ENCODE results near the gene RESP18.

The RESP18 gene

DNA sequence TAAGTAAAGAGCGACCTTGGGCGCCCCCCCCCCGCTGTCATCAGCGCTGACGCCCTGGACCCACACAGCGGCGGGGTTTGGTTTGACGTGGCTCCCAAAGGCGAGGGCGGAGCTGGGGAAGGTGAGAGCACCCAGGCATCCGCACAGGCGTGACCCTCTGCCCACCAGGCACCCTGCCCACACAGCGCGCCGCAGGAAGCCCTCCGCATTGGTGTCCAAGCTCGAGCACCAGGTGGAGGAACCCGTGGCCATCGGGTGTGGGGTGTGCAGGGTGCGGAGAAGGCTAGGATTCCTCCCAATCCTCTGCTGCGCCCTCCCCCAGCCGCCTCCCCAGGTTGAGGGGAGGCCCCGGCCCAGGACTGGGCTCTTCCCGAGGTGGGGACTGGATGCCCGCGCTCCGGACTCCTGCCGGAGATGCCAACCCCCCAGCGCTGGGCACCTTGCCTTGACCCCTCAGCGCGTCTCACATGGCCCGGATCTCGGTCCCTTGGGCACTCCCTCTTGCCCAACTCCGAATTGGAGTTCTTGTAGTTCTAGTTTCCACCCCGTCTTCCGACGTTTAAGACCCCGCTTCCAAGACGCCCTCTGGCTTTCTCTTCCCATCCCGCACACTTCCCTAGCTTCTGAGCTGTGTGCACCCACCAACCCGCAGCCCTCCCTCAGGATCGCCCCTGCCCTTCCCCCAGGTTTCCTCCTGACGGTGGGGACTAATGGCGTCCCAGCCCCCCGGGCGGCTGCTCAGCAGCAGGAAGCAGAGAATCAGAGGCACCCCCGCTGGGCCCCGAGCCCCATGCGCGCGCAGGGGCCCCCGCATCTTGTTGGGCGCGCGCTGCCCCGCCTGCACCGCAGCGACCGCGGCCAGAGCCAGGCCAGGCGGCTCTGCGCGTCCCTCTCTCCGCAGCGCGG lies 25.9 kb upstream of the RESP18 start:
- Histone ChIP-seq H3K4me2 (no peak overlapping the region), H4K20me1 (ENCODE audit: insufficient read depth) (no peaks in the 10 kb centered on the region), H3K9ac (no peak overlapping the region), H3K79me2 (ENCODE audit: insufficient read depth, low read depth) (no peaks in the 10 kb centered on the region), H2AFZ (ENCODE audit: low read depth) (no peak overlapping the region), H3K36me3 (ENCODE audit: insufficient read depth) (no peaks in the 10 kb centered on the region), H3K4me3 (IDR thresholded peaks at IDR 0.05; ENCODE audit: insufficient read depth, low read depth, low read length) (no peak overlapping the region), H3K27ac (no peak overlapping the region), H3K27me3 (ENCODE audit: insufficient read depth, low read depth) (no peaks in the 10 kb centered on the region), H3K4me1 (ENCODE audit: low read depth, poor library complexity, severe bottlenecking) (peaks cover 16% of the 10 kb centered on the region)
- no peak for TF ChIP-seq CTCF (conservative IDR thresholded peaks at IDR 0.05; ENCODE audit: low read depth, low read length)

DNA sequence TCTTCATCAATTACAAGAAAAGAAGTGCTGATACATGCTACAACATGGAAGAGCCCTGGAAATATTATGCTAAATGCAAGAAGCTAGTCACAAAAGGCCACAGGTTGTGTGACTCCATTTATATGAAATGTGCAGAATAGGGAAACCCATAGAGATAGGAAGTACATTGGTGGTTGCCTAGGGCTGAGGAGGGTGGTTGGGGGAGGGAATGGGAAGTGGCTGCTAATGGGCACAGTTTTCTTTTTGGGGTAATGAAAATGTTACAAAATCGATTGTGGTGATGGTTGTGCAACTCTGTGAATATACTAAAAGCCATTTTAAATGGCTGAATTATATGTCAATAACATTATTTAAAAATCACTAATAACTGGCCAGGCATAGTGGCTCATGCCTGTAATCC lies 24.3 kb upstream of the RESP18 start:
- no peaks in the 10 kb centered on the region for H3K36me3 ChIP-seq (ENCODE audit: insufficient read depth)
- H3K4me1 ChIP-seq (ENCODE audit: low read depth, poor library complexity, severe bottlenecking), result peaks cover under 1% of the 10 kb centered on the region
- no peak overlapping the region for H3K9ac ChIP-seq
- no peak overlapping the region for H2AFZ ChIP-seq (ENCODE audit: low read depth)
- H3K4me3 ChIP-seq (IDR thresholded peaks at IDR 0.05; ENCODE audit: insufficient read depth, low read depth, low read length), result no peak overlapping the region
- H3K4me2 ChIP-seq, result no peak overlapping the region
- TF ChIP-seq CTCF (conservative IDR thresholded peaks at IDR 0.05; ENCODE audit: low read depth, low read length), result no peak
- no peaks in the 10 kb centered on the region for H3K27me3 ChIP-seq (ENCODE audit: insufficient read depth, low read depth)
- no peaks in the 10 kb centered on the region for H4K20me1 ChIP-seq (ENCODE audit: insufficient read depth)
- no peak overlapping the region for H3K27ac ChIP-seq
- H3K79me2 ChIP-seq (ENCODE audit: insufficient read depth, low read depth), result no peaks in the 10 kb centered on the region

- H3K9ac ChIP-seq, result no peak overlapping the region
These were observed 22.0 kb upstream of the RESP18 start for GRCh38 chr2:219354582-219354981.

GRCh38 chr2:219353129-219353528 lies 20.6 kb upstream of the RESP18 start:
- Histone ChIP-seq H3K27me3 (ENCODE audit: insufficient read depth, low read depth) (no peaks in the 10 kb centered on the region), H3K4me3 (IDR thresholded peaks at IDR 0.05; ENCODE audit: insufficient read depth, low read depth, low read length) (no peak overlapping the region), H3K27ac (no peak overlapping the region), H3K79me2 (ENCODE audit: insufficient read depth, low read depth) (no peaks in the 10 kb centered on the region), H3K36me3 (ENCODE audit: insufficient read depth) (no peaks in the 10 kb centered on the region), H3K4me2 (no peak overlapping the region), H2AFZ (ENCODE audit: low read depth) (no peak overlapping the region), H3K4me1 (ENCODE audit: low read depth, poor library complexity, severe bottlenecking) (no peaks in the 10 kb centered on the region), H3K9ac (no peak overlapping the region), H4K20me1 (ENCODE audit: insufficient read depth) (no peaks in the 10 kb centered on the region)
- no peak for TF ChIP-seq CTCF (conservative IDR thresholded peaks at IDR 0.05; ENCODE audit: low read depth, low read length)

More at GRCh38 chr2:219354582-219354981, 22.0 kb upstream of the RESP18 start:
- H4K20me1 ChIP-seq (ENCODE audit: insufficient read depth), result no peaks in the 10 kb centered on the region
- no peak for TF ChIP-seq CTCF (conservative IDR thresholded peaks at IDR 0.05; ENCODE audit: low read depth, low read length)
- no peak overlapping the region for H3K4me2 ChIP-seq
- H3K79me2 ChIP-seq (ENCODE audit: insufficient read depth, low read depth), result no peaks in the 10 kb centered on the region
- H3K36me3 ChIP-seq (ENCODE audit: insufficient read depth), result no peaks in the 10 kb centered on the region
- no peaks in the 10 kb centered on the region for H3K27me3 ChIP-seq (ENCODE audit: insufficient read depth, low read depth)
- no peak overlapping the region for H3K27ac ChIP-seq
- H3K4me1 ChIP-seq (ENCODE audit: low read depth, poor library complexity, severe bottlenecking), result no peaks in the 10 kb centered on the region
- no peak overlapping the region for H2AFZ ChIP-seq (ENCODE audit: low read depth)
- no peak overlapping the region for H3K4me3 ChIP-seq (IDR thresholded peaks at IDR 0.05; ENCODE audit: insufficient read depth, low read depth, low read length)
